ENCODE data around the gene EPHA6. TPM values are rescaled to one million over a fixed set of nuclear protein-coding genes. Genes with fewer than 3 reads are reported as not detected.

EPHA6 gene
- total and polyA plus RNA-seq, 10 of the 15 experiments (the other 5 are each of a cell fraction or from before 2014, with no cell fraction given) = not detected

DNA sequence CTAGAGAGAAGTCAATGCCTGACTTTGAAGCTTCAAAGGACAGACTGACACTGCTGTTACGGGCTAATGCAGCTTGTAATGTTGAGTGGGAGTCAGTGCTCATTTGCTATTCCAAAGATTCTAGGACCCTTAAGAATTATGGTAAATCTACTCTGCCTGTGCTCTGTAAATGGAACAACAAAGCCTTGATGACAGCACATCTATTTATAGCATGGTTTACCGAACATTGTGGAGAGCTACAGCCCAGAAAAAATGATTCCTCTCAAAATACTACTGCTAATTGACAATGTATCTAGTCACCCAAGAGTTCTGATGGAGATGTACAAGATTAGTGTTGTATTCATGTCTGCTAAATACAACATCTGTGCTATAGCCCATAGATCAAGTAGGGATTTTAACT lies 262.3 kb downstream of the EPHA6 start:
- RAD21 ChIA-PET (ENCODE audit: unreplicated experiment) = no interaction called here
- H3K4me2 ChIP-seq (ENCODE audit: control insufficient read depth, insufficient read depth) = no peak overlapping the region
- no peak overlapping the region for H3K4me3 ChIP-seq
- CTCF ChIA-PET = interaction anchor here (0.7 to 1.1 kb wide), 2 partner anchors 21 to 1600 kb away, joined by 3 read pairs; no protein-coding TSS in a partner anchor
- no peaks in the 10 kb centered on the region for H3K36me3 ChIP-seq (ENCODE audit: control insufficient read depth in 2 of 2, insufficient read depth in 2 of 2, low read length in 1 of 2)
- no peak overlapping the region for H3K27ac ChIP-seq (ENCODE audit: control insufficient read depth, insufficient read depth)
- no TSS peak for BruUV-seq (replicated peaks)
- no peaks in the 10 kb centered on the region for H3K27me3 ChIP-seq (replicated peaks in 1 of 2; ENCODE audit: control insufficient read depth in 2 of 2, insufficient read depth in 2 of 2, low read length in 1 of 2)
- DNase-seq (ENCODE audit: low read depth, low spot score) (no peak), FAIRE-seq (no peak), ATAC-seq (no peak)
- H3K79me2 ChIP-seq (ENCODE audit: control insufficient read depth, insufficient read depth, low read length) = no peaks in the 10 kb centered on the region
- H2AFZ ChIP-seq (ENCODE audit: control insufficient read depth, low read depth, low read length) = no peak overlapping the region
- in situ Hi-C loops (cut with MboI) = no loop called here
- SMC1A ChIA-PET (ENCODE audit: uncharacterized antibody, unreplicated experiment) = interaction anchor here (0.6 to 1.0 kb wide), 3 partner anchors 13 to 200 kb away, joined by 3 read pairs; no protein-coding TSS in a partner anchor
- POLR2A ChIA-PET = interaction anchor here (0.6 kb wide), 1 partner anchor 9 kb away, joined by 3 read pairs; no protein-coding TSS in a partner anchor
- intact Hi-C loops (cut with micrococcal nuclease; ENCODE audit: unreplicated experiment) = no loop called here
- no peaks in the 10 kb centered on the region for H3K9me3 ChIP-seq (replicated peaks; ENCODE audit: control insufficient read depth, insufficient read depth, low read length)
- H3K9ac ChIP-seq (ENCODE audit: control insufficient read depth, insufficient read depth, low read length) = no peak overlapping the region
- no peaks in the 10 kb centered on the region for H3K4me1 ChIP-seq (ENCODE audit: control insufficient read depth, insufficient read depth, low read length)
- H4K20me1 ChIP-seq (ENCODE audit: control insufficient read depth, insufficient read depth) = no peaks in the 10 kb centered on the region
- WGBS (ENCODE audit: insufficient coverage, insufficient replicate concordance, low lambda C conversion rate, missing lambda C conversion rate) = 2% methylated on average over 2 of the region's 2 CpGs
- TF ChIP-seq SIX5 (IDR thresholded peaks at IDR 0.05; ENCODE audit: low read depth, low read length, severe bottlenecking) (no peak), MEF2A (IDR thresholded peaks at IDR 0.05; ENCODE audit: insufficient read depth, low read depth, low read length) (no peak), WRNIP1 (IDR thresholded peaks at IDR 0.05; ENCODE audit: borderline replicate concordance, low read depth, low read length) (no peak), JUNB (IDR thresholded peaks at IDR 0.05) (no peak), RB1 (IDR thresholded peaks at IDR 0.05; ENCODE audit: borderline replicate concordance) (no peak), E2F8 (IDR thresholded peaks at IDR 0.05; ENCODE audit: low read depth, partially characterized antibody) (no peak), CEBPZ (IDR thresholded peaks at IDR 0.05; ENCODE audit: low read depth, low read length) (no peak), EZH2 (IDR thresholded peaks at IDR 0.05; ENCODE audit: borderline replicate concordance, control insufficient read depth, low read depth, low read length) (no peak), SIN3A (IDR thresholded peaks at IDR 0.05; ENCODE audit: low read depth, low read length) (no peak), MEF2B (IDR thresholded peaks at IDR 0.05; ENCODE audit: partially characterized antibody, poor library complexity, severe bottlenecking) (no peak), NFXL1 (IDR thresholded peaks at IDR 0.05; ENCODE audit: borderline replicate concordance) (no peak), NFIC (IDR thresholded peaks at IDR 0.05; ENCODE audit: low read depth, low read length) (no peak), IRF5 (IDR thresholded peaks at IDR 0.05; ENCODE audit: borderline replicate concordance) (no peak), JUND (IDR thresholded peaks at IDR 0.05; ENCODE audit: low read depth, low read length) (no peak), RAD21 (IDR thresholded peaks at IDR 0.05; ENCODE audit: insufficient read depth, low read depth, low read length) (no peak)

Data from GM12878 (cell line).